HCT116 (cell line): Measurements from ENCODE around the gene GFM2.

ENCODE experiments used
- ELF1 ChIP-seq: IDR thresholded peaks from 2 replicates; pipeline ENCODE4 v1.6.1; 2012; ENCODE audit warnings: low read depth, borderline replicate concordance
- POLR2A ChIP-seq: IDR thresholded peaks from 2 replicates; pipeline ENCODE4 v1.7.0; 2011; ENCODE audit warnings: borderline replicate concordance; ENCODE audit not compliant: insufficient read depth, insufficient read length; ENCODE audit errors: extremely low read depth
- POLR2AphosphoS5 ChIP-seq: IDR thresholded peaks from 2 replicates; pipeline ENCODE4 v1.6.1; 2011; ENCODE audit warnings: mild to moderate bottlenecking, low read depth, low read length, moderate library complexity
- RAD21 ChIP-seq: IDR thresholded peaks from 2 replicates; pipeline ENCODE4 v1.6.1; 2012; ENCODE audit warnings: low read depth, mild to moderate bottlenecking
- SIN3A ChIP-seq: IDR thresholded peaks from 2 replicates; pipeline ENCODE4 v1.6.1; 2012; ENCODE audit warnings: low read depth
- TCF7L2 ChIP-seq: IDR thresholded peaks from 2 replicates; pipeline ENCODE4 v1.7.0; 2011; ENCODE audit warnings: borderline replicate concordance, inconsistent platforms; ENCODE audit not compliant: insufficient read depth, insufficient read length; ENCODE audit errors: extremely low read depth
- ZFX ChIP-seq: fragments of 450-650 bp; IDR thresholded peaks from 2 replicates; pipeline ENCODE4 v1.6.1; 2017
- ZNF274 ChIP-seq: fragments of 200-500 bp; sonication (Bioruptor generic); IDR thresholded peaks from 2 replicates; pipeline ENCODE4 v1.6.1; 2014; ENCODE audit warnings: mild to moderate bottlenecking, low read depth, low read length, inconsistent platforms
- TF ChIP-seq, protein P1 (sequence below), 3 experiments: fragments of 200-600 bp in 1 of 3; sonication (generic) in 1 of 3; IDR thresholded peaks in 2 of 3; conservative IDR thresholded peaks in 1 of 3; 2 replicates each; pipeline ENCODE4 v1.5.1; 2012 to 2017; ENCODE audit warnings: low read depth in 2 of 3, low read length in 2 of 3, antibody characterized with exemption in 1 of 3, borderline replicate concordance in 1 of 3, control low read depth in 1 of 3, mild to moderate bottlenecking in 1 of 3, mixed read lengths in 1 of 3, mixed run types in 1 of 3, moderate library complexity in 1 of 3; ENCODE audit not compliant: insufficient read depth in 1 of 3
- TF ChIP-seq, protein P2 (sequence below): IDR thresholded peaks from 2 replicates; pipeline ENCODE4 v1.6.1; 2012
- TF ChIP-seq, protein P3 (sequence below): IDR thresholded peaks from 2 replicates; pipeline ENCODE4 v1.6.1; 2012; ENCODE audit warnings: low read depth
- TF ChIP-seq, protein P4 (sequence below): IDR thresholded peaks from 2 replicates; pipeline ENCODE4 v1.6.1; 2011; ENCODE audit warnings: mild to moderate bottlenecking, low read length, moderate library complexity; ENCODE audit not compliant: insufficient replicate concordance; ENCODE audit errors: extremely low read depth

DNA sequence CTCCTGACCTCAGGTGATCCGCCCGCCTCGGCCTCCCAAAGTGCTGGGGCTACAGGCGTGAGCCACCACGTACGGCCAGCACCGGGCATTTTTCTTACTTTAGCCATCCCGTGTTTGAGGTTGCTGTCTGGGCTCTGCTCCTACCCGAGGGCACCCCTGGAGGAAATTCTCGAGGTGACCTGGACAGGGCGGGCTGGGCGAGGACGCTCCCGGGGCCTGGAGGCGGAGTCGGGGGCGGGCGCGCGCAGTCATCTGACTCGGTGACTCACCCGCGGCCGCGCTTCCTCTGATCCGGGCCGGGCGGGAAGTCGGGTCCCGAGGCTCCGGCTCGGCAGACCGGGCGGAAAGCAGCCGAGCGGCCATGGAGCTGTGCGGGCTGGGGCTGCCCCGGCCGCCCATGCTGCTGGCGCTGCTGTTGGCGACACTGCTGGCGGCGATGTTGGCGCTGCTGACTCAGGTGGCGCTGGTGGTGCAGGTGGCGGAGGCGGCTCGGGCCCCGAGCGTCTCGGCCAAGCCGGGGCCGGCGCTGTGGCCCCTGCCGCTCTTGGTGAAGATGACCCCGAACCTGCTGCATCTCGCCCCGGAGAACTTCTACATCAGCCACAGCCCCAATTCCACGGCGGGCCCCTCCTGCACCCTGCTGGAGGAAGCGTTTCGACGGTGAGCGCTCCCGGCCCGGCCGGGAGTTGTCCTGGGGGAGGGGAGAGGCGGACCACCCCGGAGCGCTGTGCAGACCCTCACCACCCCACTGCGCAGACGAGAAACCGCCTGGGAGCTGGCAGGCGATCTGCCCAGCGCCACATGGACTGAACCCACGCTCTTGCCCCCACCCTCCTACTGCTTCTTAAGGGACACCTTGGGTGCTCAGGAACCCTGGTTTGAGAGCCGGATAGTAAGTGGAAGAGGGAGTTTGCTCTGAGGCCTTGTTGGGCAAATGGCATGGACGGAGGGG, 81.7 kb downstream of the GFM2 start, which contains the start of gene HEXB:
- TF ChIP-seq, protein P1, sequence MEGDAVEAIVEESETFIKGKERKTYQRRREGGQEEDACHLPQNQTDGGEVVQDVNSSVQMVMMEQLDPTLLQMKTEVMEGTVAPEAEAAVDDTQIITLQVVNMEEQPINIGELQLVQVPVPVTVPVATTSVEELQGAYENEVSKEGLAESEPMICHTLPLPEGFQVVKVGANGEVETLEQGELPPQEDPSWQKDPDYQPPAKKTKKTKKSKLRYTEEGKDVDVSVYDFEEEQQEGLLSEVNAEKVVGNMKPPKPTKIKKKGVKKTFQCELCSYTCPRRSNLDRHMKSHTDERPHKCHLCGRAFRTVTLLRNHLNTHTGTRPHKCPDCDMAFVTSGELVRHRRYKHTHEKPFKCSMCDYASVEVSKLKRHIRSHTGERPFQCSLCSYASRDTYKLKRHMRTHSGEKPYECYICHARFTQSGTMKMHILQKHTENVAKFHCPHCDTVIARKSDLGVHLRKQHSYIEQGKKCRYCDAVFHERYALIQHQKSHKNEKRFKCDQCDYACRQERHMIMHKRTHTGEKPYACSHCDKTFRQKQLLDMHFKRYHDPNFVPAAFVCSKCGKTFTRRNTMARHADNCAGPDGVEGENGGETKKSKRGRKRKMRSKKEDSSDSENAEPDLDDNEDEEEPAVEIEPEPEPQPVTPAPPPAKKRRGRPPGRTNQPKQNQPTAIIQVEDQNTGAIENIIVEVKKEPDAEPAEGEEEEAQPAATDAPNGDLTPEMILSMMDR (IDR thresholded peaks at IDR 0.05 in 2 of 3, conservative IDR thresholded peaks at IDR 0.05 in 1 of 3; ENCODE audit: borderline replicate concordance in 1 of 3, insufficient read depth in 1 of 3, low read depth in 2 of 3, low read length in 2 of 3): no peak
- peak; percentile 86 for TF ChIP-seq TCF7L2
- peak; percentile 69 for TF ChIP-seq ZFX
- no peak for TF ChIP-seq POLR2A
- no peak for TF ChIP-seq ZNF274
- TF ChIP-seq, protein P2, sequence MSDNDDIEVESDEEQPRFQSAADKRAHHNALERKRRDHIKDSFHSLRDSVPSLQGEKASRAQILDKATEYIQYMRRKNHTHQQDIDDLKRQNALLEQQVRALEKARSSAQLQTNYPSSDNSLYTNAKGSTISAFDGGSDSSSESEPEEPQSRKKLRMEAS: peak; percentile 52
- no peak for TF ChIP-seq SIN3A
- TF ChIP-seq, protein P3, sequence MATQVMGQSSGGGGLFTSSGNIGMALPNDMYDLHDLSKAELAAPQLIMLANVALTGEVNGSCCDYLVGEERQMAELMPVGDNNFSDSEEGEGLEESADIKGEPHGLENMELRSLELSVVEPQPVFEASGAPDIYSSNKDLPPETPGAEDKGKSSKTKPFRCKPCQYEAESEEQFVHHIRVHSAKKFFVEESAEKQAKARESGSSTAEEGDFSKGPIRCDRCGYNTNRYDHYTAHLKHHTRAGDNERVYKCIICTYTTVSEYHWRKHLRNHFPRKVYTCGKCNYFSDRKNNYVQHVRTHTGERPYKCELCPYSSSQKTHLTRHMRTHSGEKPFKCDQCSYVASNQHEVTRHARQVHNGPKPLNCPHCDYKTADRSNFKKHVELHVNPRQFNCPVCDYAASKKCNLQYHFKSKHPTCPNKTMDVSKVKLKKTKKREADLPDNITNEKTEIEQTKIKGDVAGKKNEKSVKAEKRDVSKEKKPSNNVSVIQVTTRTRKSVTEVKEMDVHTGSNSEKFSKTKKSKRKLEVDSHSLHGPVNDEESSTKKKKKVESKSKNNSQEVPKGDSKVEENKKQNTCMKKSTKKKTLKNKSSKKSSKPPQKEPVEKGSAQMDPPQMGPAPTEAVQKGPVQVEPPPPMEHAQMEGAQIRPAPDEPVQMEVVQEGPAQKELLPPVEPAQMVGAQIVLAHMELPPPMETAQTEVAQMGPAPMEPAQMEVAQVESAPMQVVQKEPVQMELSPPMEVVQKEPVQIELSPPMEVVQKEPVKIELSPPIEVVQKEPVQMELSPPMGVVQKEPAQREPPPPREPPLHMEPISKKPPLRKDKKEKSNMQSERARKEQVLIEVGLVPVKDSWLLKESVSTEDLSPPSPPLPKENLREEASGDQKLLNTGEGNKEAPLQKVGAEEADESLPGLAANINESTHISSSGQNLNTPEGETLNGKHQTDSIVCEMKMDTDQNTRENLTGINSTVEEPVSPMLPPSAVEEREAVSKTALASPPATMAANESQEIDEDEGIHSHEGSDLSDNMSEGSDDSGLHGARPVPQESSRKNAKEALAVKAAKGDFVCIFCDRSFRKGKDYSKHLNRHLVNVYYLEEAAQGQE: no peak
- no peak for TF ChIP-seq ELF1
- TF ChIP-seq, protein P4, sequence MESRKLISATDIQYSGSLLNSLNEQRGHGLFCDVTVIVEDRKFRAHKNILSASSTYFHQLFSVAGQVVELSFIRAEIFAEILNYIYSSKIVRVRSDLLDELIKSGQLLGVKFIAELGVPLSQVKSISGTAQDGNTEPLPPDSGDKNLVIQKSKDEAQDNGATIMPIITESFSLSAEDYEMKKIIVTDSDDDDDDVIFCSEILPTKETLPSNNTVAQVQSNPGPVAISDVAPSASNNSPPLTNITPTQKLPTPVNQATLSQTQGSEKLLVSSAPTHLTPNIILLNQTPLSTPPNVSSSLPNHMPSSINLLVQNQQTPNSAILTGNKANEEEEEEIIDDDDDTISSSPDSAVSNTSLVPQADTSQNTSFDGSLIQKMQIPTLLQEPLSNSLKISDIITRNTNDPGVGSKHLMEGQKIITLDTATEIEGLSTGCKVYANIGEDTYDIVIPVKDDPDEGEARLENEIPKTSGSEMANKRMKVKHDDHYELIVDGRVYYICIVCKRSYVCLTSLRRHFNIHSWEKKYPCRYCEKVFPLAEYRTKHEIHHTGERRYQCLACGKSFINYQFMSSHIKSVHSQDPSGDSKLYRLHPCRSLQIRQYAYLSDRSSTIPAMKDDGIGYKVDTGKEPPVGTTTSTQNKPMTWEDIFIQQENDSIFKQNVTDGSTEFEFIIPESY: no peak
- no peak for TF ChIP-seq RAD21
- TF ChIP-seq POLR2AphosphoS5: peak; percentile 82
